ENCODE data around the gene ADAMTSL3. TPM values are rescaled to one million over a fixed set of nuclear protein-coding genes. Genes with fewer than 3 reads are reported as not detected.

Gene ADAMTSL3
- total RNA-seq, 4 donors from 2014 or later = 16.2 to 19.7 (median 19.3) TPM

DNA sequence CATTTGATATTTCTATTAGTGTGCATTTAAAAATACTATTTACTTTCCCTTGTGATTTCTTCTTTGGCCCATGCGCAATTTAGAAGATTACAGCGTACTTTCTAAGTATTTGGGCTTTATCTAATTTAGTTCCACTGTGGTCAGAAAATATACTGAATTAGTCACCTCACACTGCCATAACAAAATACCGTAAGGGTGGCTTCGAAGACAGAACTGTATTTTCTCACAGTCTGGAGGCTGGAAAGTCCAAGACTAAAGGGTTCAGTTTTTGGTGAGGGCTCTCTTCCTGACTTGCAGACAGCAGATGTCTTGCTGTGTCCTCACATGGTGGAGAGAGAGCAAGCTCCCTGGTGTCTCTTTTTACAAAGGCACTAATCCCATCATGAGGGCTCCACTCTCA is 286.2 kb downstream of the ADAMTSL3 start:
- H3K9me3 ChIP-seq = no peaks in the 10 kb centered on the region
- WGBS, 2 donors = 94 to 95% methylated on average over 4 of the region's 4 CpGs
- H3K36me3 ChIP-seq = no peaks in the 10 kb centered on the region
- no peak overlapping the region for H3K4me3 ChIP-seq
- H3K27me3 ChIP-seq = no peaks in the 10 kb centered on the region
- TF ChIP-seq, protein P1, sequence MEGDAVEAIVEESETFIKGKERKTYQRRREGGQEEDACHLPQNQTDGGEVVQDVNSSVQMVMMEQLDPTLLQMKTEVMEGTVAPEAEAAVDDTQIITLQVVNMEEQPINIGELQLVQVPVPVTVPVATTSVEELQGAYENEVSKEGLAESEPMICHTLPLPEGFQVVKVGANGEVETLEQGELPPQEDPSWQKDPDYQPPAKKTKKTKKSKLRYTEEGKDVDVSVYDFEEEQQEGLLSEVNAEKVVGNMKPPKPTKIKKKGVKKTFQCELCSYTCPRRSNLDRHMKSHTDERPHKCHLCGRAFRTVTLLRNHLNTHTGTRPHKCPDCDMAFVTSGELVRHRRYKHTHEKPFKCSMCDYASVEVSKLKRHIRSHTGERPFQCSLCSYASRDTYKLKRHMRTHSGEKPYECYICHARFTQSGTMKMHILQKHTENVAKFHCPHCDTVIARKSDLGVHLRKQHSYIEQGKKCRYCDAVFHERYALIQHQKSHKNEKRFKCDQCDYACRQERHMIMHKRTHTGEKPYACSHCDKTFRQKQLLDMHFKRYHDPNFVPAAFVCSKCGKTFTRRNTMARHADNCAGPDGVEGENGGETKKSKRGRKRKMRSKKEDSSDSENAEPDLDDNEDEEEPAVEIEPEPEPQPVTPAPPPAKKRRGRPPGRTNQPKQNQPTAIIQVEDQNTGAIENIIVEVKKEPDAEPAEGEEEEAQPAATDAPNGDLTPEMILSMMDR (IDR thresholded peaks at IDR 0.05) = no peak
- TF ChIP-seq POLR2A (IDR thresholded peaks at IDR 0.05) (no peak), EP300 (IDR thresholded peaks at IDR 0.05) (no peak)
- no peaks in the 10 kb centered on the region for H3K4me1 ChIP-seq
- H3K27ac ChIP-seq = no peak overlapping the region
- no peak for DNase-seq (ENCODE audit: low spot score in 2 of 2)

DNA sequence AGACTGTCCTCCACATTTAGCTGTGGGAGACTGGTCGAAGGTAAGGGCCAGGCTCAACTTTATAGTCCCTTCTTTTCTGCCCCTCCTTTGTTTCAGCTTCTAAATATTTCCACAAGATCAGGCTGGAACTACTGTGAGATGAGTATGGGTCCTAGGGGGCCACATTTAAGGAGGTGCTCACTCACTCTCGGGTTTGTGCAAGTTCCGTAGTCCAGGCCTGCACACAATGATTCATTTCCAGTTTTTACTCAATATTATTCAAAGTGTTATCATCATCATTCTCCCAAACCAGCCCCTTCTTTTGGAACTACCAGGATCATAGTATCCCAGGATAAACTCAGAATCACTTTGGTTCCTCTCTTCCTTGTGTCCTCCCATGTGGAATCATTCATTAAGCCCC is 289.1 kb downstream of the ADAMTSL3 start:
- Histone ChIP-seq H3K27ac (no peak overlapping the region), H3K9me3 (no peaks in the 10 kb centered on the region), H3K4me3 (no peak overlapping the region), H3K27me3 (no peaks in the 10 kb centered on the region), H3K36me3 (no peaks in the 10 kb centered on the region), H3K4me1 (no peaks in the 10 kb centered on the region)
- TF ChIP-seq POLR2A (IDR thresholded peaks at IDR 0.05) = no peak
- no peak for TF ChIP-seq EP300 (IDR thresholded peaks at IDR 0.05)
- TF ChIP-seq, protein P1 (IDR thresholded peaks at IDR 0.05) = no peak
- no peak for DNase-seq (ENCODE audit: low spot score in 2 of 2)
- 93 to 96% methylated on average over 3 of the region's 3 CpGs for WGBS, 2 donors

DNA sequence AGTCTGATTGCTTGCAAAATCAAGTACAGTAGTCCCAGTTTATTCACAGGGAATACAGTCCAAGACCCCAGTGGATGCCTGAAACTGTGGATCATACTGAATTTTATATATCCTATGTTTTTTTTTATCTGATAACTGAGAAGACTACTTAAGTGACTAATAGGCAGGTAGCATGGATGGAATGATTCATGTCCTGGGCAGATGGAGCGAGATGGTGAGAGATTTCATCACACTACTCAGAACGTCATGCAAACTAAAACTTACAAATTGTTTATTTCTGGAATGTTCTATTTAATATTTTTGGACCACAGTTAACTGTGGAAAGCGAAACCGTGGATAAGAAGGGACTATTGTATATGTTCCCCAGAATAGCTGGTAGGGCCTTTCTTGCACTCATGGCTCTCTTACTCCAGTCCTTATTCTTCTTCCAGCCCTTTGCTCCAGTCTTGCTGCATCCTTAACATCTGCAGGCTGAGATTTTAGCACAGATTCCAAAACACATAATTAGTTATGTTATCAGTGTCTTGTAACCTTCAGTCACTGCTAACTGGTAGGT is 290.0 kb downstream of the ADAMTSL3 start:
- no peak overlapping the region for H3K4me3 ChIP-seq

DNA sequence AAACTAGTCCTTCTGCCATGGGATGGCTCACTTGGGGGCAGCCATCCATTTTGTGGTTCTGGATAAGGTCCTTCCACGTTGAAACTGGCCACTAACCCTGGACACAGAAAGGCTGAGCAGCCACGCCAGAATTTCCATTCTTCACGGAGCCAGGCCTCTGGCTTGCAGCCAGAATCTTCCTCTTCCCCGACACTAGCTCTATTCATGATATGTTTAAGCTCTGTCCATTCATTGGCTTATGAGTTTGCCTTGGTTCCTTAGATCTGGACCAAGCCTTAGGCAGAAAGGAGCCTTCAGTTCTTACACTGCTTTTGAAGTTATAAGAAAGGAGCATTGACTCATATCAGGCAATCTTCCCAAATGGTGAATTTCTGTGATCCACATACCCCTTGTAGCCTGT is 293.2 kb downstream of the ADAMTSL3 start:
- H3K4me1 ChIP-seq = no peaks in the 10 kb centered on the region
- no peak for DNase-seq (ENCODE audit: low spot score in 2 of 2)
- H3K27me3 ChIP-seq = no peaks in the 10 kb centered on the region
- no peak overlapping the region for H3K4me3 ChIP-seq
- no peak overlapping the region for H3K27ac ChIP-seq
- no peaks in the 10 kb centered on the region for H3K9me3 ChIP-seq
- no peaks in the 10 kb centered on the region for H3K36me3 ChIP-seq
- no peak for TF ChIP-seq POLR2A (IDR thresholded peaks at IDR 0.05)
- WGBS, 2 donors = 22 to 24% methylated on average over 4 of the region's 4 CpGs

More for the DNA sequence above, 290.0 kb downstream of the ADAMTSL3 start:
- no peaks in the 10 kb centered on the region for H3K27me3 ChIP-seq
- WGBS, 2 donors = 59 to 66% methylated on average over 4 of the region's 4 CpGs
- H3K36me3 ChIP-seq = no peaks in the 10 kb centered on the region
- no peaks in the 10 kb centered on the region for H3K9me3 ChIP-seq
- H3K27ac ChIP-seq = no peak overlapping the region
- no peak for TF ChIP-seq POLR2A (IDR thresholded peaks at IDR 0.05)
- TF ChIP-seq EP300 (IDR thresholded peaks at IDR 0.05) = no peak
- TF ChIP-seq, protein P1 (IDR thresholded peaks at IDR 0.05) = no peak
- no peaks in the 10 kb centered on the region for H3K4me1 ChIP-seq
- DNase-seq (ENCODE audit: low spot score in 2 of 2) = no peak

DNA sequence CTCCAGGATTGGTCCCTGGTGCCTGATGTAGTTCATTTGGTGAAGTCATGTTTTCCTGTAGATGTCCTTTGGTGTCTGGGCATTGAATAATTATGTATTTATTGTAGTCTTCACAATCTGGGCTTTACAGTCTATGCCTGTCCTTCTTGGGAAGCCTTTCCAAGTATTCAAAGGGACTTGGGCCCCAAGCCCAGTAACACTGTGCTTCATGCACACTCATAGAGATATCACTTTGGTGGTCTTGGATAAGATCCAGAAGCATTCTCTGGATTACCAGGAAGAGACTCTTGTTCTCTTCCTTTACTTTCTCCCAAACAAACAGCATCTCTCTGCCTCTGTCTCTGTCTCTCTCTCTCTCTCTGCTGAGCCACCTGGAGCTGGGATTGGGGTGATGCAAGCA is 300.6 kb downstream of the ADAMTSL3 start:
- no peak overlapping the region for H3K4me3 ChIP-seq
- DNase-seq (ENCODE audit: low spot score in 2 of 2) = no peak
- no peaks in the 10 kb centered on the region for H3K9me3 ChIP-seq
- H3K27ac ChIP-seq = no peak overlapping the region
- H3K4me1 ChIP-seq = no peaks in the 10 kb centered on the region
- H3K36me3 ChIP-seq = no peaks in the 10 kb centered on the region
- no peak for TF ChIP-seq EP300 (IDR thresholded peaks at IDR 0.05)
- TF ChIP-seq, protein P1 (IDR thresholded peaks at IDR 0.05) = no peak
- TF ChIP-seq POLR2A (IDR thresholded peaks at IDR 0.05) = no peak
- no peaks in the 10 kb centered on the region for H3K27me3 ChIP-seq

DNA sequence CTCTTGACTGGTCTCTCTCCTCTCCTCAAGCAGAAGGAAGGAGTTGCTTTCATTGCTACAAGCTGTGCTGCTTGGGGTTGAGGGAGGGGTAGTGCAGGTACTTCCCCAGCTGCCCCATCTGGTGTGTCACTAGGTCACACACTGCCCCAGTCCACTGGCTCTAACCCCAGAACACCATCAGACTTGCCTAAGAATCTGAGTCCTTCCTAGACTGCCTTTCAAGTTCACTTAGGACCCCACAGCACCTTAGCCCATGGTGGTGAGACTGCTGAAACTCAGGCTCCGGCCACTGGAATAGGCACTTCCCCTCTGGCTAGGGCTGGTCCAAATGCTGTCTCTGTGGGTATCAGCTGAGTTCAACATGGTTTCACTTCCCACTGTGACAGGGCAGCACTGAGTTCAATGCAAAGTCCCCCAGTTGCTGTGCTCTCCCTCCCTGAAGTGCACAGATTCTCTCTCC is 301.9 kb downstream of the ADAMTSL3 start:
- no peaks in the 10 kb centered on the region for H3K36me3 ChIP-seq
- H3K27ac ChIP-seq = no peak overlapping the region
- TF ChIP-seq EP300 (IDR thresholded peaks at IDR 0.05) (no peak), POLR2A (IDR thresholded peaks at IDR 0.05) (no peak)
- TF ChIP-seq, protein P1 (IDR thresholded peaks at IDR 0.05) = no peak
- WGBS, 2 donors = 89% methylated on average over 1 of the region's 1 CpG; no CpG with 5 or more reads in 1 of the 2 donors
- H3K9me3 ChIP-seq = no peaks in the 10 kb centered on the region
- no peaks in the 10 kb centered on the region for H3K27me3 ChIP-seq
- H3K4me1 ChIP-seq = no peaks in the 10 kb centered on the region
- DNase-seq (ENCODE audit: low spot score in 2 of 2) = no peak
- H3K4me3 ChIP-seq = no peak overlapping the region
